RPMI8226 (cell line): ENCODE results near the gene SLC25A47.
"Not testable (repeated sequence)": the region's sequence is repeated elsewhere in the genome, so short reads cannot be mapped to it uniquely, and the experiment has no call there.

Source experiments
- DNase-seq: peaks from one replicate; pipeline ENCODE4 v3.0.0-alpha.2; 2015

The SLC25A47 gene

GRCh38 chr14:100328495-100329163 is 5.5 kb downstream of the SLC25A47 start:
- no peak for DNase-seq

- DNase-seq: no peak
Observed at GRCh38 chr14:100329233-100330006, 6.3 kb downstream of the SLC25A47 start.

GRCh38 chr14:100330007-100330344 is 6.8 kb downstream of the SLC25A47 start:
- no peak for DNase-seq

DNA sequence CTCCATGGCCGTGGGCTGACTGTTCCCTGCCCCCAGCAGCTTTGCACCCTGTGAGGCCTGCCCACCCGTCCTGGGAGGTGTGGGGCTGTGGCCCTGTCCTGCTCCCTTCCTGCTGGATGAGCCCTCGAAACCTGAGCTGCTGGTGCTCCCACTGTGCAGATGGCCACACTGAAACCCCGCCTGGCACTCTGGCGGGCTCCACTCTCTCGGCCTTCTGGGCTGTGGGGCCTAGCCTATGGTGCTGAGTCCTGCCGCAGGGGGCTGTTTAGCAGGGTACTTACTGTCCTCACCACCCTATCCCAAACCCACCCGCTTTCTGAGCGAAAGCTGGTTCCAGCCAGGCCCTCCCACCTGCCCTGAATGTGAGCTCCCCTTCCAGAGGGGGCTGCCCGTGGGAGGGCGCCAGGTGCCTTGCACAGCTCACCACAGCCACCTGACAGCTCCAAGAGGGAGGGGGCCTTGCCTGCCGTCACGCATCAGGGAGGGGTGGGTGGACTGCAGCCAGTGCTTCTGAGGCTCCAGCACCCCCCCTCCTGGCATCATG is 7.3 kb downstream of the SLC25A47 start:
- DNase-seq: no peak

GRCh38 chr14:100332071-100332639 is 9.0 kb downstream of the SLC25A47 start:
- no peak for DNase-seq

DNA sequence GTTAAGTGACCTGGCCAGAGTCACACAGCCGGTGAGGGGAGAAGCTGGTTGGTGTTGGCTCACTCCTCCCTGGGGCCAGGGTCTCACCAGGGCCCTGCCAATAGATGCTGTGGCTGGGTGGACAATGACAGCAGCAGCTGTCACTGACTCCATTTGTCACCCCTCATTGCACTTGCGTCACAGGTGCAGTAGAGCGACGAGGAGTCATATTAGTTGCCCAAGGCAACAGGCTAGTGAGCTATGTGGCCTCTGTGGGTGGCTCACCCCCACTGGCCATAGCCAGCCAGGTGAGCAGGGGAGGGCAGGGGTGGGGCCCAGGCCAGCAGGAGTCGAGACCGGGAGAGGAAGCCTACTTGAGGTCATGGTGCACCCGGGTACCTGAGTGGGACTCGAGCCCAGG is 9.7 kb downstream of the SLC25A47 start:
- no peak for DNase-seq

GRCh38 chr14:100333311-100333710 is 10.2 kb downstream of the SLC25A47 start:
- DNase-seq: no peak

- DNase-seq: no peak
Observed at GRCh38 chr14:100333827-100334226, 10.7 kb downstream of the SLC25A47 start.

DNA sequence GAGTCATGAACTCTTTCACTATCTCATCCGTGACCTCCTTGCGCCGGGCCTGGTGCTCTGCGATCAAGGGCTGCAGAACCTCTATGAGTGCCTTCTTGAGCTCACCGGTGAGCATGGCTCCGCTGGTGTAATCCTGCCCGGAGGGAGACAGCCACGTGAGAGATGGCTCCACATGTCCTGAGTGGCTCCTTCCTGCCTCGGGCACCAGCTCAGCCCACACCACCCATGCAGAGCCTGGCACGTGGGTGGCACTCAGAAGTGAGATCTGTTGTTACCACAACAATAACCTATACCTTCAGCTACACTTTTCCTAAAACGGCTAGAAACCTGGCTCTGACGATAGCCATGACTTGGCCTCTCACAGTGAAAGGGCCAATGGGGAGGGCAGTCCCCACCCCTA is 11.8 kb downstream of the SLC25A47 start:
- DNase-seq: no peak

DNA sequence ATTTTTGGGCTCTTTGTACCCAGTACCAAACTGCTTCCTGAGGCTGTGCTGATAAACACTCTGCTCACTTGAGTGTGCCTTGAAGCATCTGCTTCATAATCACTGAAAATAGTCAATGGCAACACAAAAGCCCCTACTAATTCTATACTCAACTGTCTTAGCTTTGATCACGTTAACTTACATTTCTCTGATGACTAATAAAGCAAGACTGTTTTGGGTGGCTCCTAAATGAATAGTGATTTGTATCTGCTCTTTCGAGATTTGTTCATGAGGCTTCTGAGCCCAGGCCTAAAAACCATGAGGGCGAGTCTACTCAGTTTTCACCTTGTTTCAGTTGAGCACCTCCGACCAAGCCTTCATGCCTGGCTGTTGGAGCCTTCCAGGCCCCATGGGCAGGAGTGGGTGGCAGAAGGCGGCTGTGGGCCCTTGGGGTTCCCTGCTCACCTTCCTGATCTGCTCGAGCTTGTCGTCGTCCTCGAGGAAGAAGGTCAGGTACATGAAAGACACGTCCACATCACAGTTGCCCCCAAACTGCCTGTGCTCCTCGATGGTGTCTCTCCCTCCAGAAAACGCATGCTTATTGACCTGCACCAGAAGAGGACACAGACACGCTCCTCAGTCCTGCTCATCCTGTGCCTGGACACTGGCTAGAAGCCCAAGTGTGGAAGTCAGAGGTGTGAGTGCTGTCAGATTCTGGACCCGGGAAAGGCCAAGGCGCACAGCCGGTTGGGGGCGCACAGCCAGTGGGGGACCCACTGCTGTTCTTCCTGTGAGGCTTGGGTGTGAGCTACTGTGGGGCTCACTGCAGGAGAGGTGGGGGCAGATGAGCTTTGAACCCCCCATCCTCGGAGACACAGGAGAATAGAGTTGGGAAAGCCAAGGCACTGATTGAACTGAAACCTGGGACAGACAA is 13.7 kb downstream of the SLC25A47 start:
- DNase-seq: no peak

- DNase-seq: no peak
Observed at GRCh38 chr14:100339766-100340422, 16.8 kb downstream of the SLC25A47 start.

GRCh38 chr14:100340423-100340813 is 17.3 kb downstream of the SLC25A47 start:
- DNase-seq: no peak

GRCh38 chr14:100341301-100342031 is 18.3 kb downstream of the SLC25A47 start:
- no peak for DNase-seq

DNA sequence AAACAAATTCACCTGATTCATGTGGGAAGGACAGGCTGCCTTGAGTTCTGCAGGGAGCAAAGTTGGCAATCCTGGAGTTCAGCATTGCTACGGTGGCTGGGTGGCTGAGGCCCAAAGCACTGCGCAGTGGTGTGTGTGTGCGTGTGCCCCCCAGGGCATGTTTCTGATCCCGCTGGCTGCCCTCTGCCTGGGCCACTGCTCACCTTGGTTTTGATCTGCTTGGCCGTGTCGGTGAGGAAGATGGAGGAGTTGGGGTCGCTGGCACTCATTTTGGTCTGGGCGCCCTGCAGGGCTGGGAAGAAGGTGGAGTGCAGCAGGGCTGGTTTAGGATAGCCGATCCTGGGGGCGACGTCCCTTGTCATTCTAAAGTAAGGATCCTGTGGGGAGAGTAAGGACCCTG is 19.1 kb downstream of the SLC25A47 start:
- DNase-seq: no peak

GRCh38 chr14:100342826-100343225 is 19.7 kb downstream of the SLC25A47 start:
- DNase-seq: not testable (repeated sequence)

- DNase-seq: not testable (repeated sequence)
Observed at GRCh38 chr14:100344657-100345056, 21.5 kb downstream of the SLC25A47 start.

DNA sequence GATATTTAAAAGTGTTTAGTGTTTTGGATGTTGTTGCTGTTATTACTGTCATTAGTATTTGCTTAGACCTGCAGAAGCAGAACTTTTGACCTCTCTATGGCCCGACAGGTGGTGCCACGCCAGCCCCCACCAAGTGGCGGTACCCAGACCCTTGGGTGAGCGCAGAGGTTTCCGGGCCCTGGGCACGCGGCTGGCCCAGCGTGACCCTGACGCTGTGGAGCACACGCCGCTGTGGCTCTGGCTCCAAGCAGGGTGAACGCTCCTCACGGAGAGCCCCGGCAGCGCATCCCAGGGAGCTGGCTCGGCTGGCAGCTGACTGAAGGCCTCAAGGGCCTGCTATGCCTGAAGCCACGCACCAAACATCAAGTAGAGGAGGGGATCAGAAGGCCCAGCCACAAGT is 22.6 kb downstream of the SLC25A47 start:
- DNase-seq: no peak

DNA sequence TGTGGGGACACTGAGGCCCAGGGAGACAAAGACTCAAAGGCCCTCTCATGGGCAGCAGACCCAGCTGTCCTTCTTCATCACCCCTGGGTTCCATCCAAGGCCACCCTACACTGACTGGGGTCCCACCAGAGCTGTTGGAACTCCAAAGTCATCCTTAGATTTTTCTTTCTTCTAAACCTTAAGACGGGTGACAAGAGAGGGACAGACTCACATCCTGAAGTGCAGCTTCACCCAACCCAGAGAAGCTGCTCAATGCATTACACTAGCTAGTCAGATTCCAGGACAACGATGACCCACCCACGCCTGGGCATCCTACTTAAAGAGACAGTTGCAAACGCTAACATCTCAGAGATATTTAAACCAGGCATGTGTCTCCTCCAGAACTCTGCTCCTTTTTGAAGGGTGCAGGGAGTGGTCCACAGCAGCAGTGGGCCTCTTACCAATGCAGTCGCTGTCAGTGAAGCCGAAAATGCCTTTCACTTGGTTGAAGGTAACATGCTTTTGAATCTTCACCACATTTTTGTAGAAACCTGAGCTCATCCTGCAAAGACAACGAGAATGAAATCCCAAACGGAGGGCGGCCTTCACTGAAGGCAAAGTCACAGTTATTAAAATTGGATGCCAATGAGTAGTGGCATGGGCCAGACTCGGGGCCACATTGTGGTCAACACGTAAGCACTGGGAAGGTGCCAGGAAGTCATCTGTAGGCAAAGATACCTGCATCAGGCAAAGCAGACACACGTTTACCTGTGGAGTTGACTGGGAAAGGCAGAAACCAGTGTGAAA is 23.4 kb downstream of the SLC25A47 start:
- no peak for DNase-seq

- DNase-seq: no peak
Observed at GRCh38 chr14:100348253-100348729, 25.2 kb downstream of the SLC25A47 start.
